DND-41 (cell line): ENCODE measurements around the gene MAP3K7CL.

Source experiments
- ATAC-seq: fragments of 200-7000 bp; cut with Tn5 transposase; 3 replicates; pipeline ENCODE4 v1.9.1; 2021; ENCODE audit warnings: low read depth; ENCODE audit not compliant: insufficient read depth
- DNase-seq: peaks from one replicate; pipeline ENCODE4 v3.0.0-alpha.2; 2020
- H2AFZ ChIP-seq: 2 replicates; pipeline ENCODE4 v1.6.0; 2012; ENCODE audit warnings: low read depth, low read length
- H3K27ac ChIP-seq: 2 replicates; pipeline ENCODE4 v1.5.1; 2012; ENCODE audit warnings: low read length, inconsistent platforms
- H3K27me3 ChIP-seq: fragments of 200-600 bp; sonication (generic); 2 replicates; pipeline ENCODE4 v1.6.0; 2012; ENCODE audit warnings: low read length, mild to moderate bottlenecking, inconsistent platforms; ENCODE audit not compliant: insufficient read depth, poor library complexity
- H3K36me3 ChIP-seq: 2 replicates; pipeline ENCODE4 v1.5.1; 2012; ENCODE audit warnings: low read length, inconsistent platforms; ENCODE audit not compliant: insufficient read depth
- H3K4me1 ChIP-seq: 2 replicates; pipeline ENCODE4 v1.5.1; 2012; ENCODE audit warnings: mild to moderate bottlenecking, low read length; ENCODE audit not compliant: insufficient read depth
- H3K4me2 ChIP-seq: 2 replicates; pipeline ENCODE4 v1.6.0; 2012; ENCODE audit warnings: mild to moderate bottlenecking, moderate library complexity, low read length, inconsistent platforms; ENCODE audit not compliant: insufficient read depth
- H3K4me3 ChIP-seq, 2 experiments: fragments of 200-600 bp in 1 of 2; shearing (Covaris generic) in 1 of 2; 2 replicates each; pipeline ENCODE4 v1.5.1; 2012 to 2016; ENCODE audit warnings: inconsistent platforms in 2 of 2, low read length in 2 of 2, mild to moderate bottlenecking in 2 of 2, low read depth in 1 of 2, moderate library complexity in 1 of 2
- H3K79me2 ChIP-seq: 2 replicates; pipeline ENCODE4 v1.6.0; 2012; ENCODE audit warnings: low read length, inconsistent platforms; ENCODE audit not compliant: insufficient read depth
- H3K9ac ChIP-seq: 2 replicates; pipeline ENCODE4 v1.6.0; 2012; ENCODE audit warnings: low read depth, mild to moderate bottlenecking, inconsistent platforms, low read length, moderate library complexity
- H3K9me3 ChIP-seq: 2 replicates; pipeline ENCODE4 v1.5.1; 2012; ENCODE audit warnings: low read length, moderate library complexity, mild to moderate bottlenecking, inconsistent platforms; ENCODE audit not compliant: insufficient read depth, severe bottlenecking
- H4K20me1 ChIP-seq: 2 replicates; pipeline ENCODE4 v1.6.0; 2012; ENCODE audit warnings: low read length; ENCODE audit not compliant: insufficient read depth
- CTCF ChIP-seq: IDR thresholded peaks from 2 replicates; pipeline ENCODE4 v1.5.1; 2012; ENCODE audit warnings: borderline replicate concordance, low read length, moderate library complexity, mild to moderate bottlenecking; ENCODE audit not compliant: poor library complexity, severe bottlenecking; ENCODE audit errors: extremely low read depth
- EZH2 ChIP-seq: IDR thresholded peaks from 3 replicates; pipeline ENCODE4 v1.6.1; 2012; ENCODE audit warnings: borderline replicate concordance, low read depth, mild to moderate bottlenecking, moderate library complexity, low read length, inconsistent platforms; ENCODE audit not compliant: severe bottlenecking

The MAP3K7CL gene

GRCh38 chr21:29176471-29177120 lies 46.2 kb downstream of the MAP3K7CL start:
- H3K36me3 ChIP-seq, result no peaks in the 10 kb centered on the region
- H3K27ac ChIP-seq, result no peak overlapping the region
- no peaks in the 10 kb centered on the region for H4K20me1 ChIP-seq
- no peaks in the 10 kb centered on the region for H3K4me1 ChIP-seq
- no peak overlapping the region for H3K4me2 ChIP-seq
- no peak overlapping the region for H3K9ac ChIP-seq
- no peak for DNase-seq
- H2AFZ ChIP-seq, result no peak overlapping the region
- H3K9me3 ChIP-seq, result no peaks in the 10 kb centered on the region
- no peak for TF ChIP-seq CTCF
- TF ChIP-seq EZH2, result no peak
- H3K4me3 ChIP-seq, result no peak overlapping the region
- no peak for ATAC-seq
- no peaks in the 10 kb centered on the region for H3K27me3 ChIP-seq
- H3K79me2 ChIP-seq, result no peaks in the 10 kb centered on the region

- DNase-seq (no peak), ATAC-seq (no peak)
- Histone ChIP-seq H4K20me1 (no peaks in the 10 kb centered on the region), H3K4me3 (no peak overlapping the region), H3K36me3 (no peaks in the 10 kb centered on the region), H3K27me3 (no peaks in the 10 kb centered on the region), H3K4me1 (no peaks in the 10 kb centered on the region), H3K9ac (no peak overlapping the region), H3K27ac (no peak overlapping the region), H3K4me2 (no peak overlapping the region), H3K79me2 (no peaks in the 10 kb centered on the region), H2AFZ (no peak overlapping the region), H3K9me3 (no peaks in the 10 kb centered on the region)
- no peak for TF ChIP-seq EZH2
- no peak for TF ChIP-seq CTCF
Observed at GRCh38 chr21:29177800-29178199, 47.4 kb downstream of the MAP3K7CL start.

- H4K20me1 ChIP-seq, result no peaks in the 10 kb centered on the region
- TF ChIP-seq CTCF (no peak), EZH2 (no peak)
- no peak overlapping the region for H3K27ac ChIP-seq
- no peak overlapping the region for H3K9ac ChIP-seq
- H2AFZ ChIP-seq, result no peak overlapping the region
- H3K4me1 ChIP-seq, result no peaks in the 10 kb centered on the region
- no peaks in the 10 kb centered on the region for H3K27me3 ChIP-seq
- H3K9me3 ChIP-seq, result no peaks in the 10 kb centered on the region
- H3K4me3 ChIP-seq, result no peak overlapping the region
- no peaks in the 10 kb centered on the region for H3K79me2 ChIP-seq
- DNase-seq (no peak), ATAC-seq (no peak)
- H3K36me3 ChIP-seq, result no peaks in the 10 kb centered on the region
- no peak overlapping the region for H3K4me2 ChIP-seq
Observed at GRCh38 chr21:29178926-29179325, 48.5 kb downstream of the MAP3K7CL start.
